Measurements from ENCODE around the gene MICB. TPM values are rescaled to one million over a fixed set of nuclear protein-coding genes. Genes with fewer than 3 reads are reported as not detected.

MICB gene
- total and polyA plus RNA-seq, 2 donors (not counting 1 experiment from before 2014, with no cell fraction given): 24.2 to 30.9 TPM

GRCh38 chr6:31541658-31542521, 43.9 kb downstream of the MICB start, which contains the start of gene DDX39B:
TSS of gene DDX39B (minus strand) at chr6:31542003. CDS start at chr6:31540532, 1,471 bp downstream.
- peaks cover 0 to 37% of the 10 kb centered on the region in 2 experiments for H3K36me3 ChIP-seq (replicated peaks in 1 of 2; ENCODE audit: control extremely low read depth in 1 of 2, control insufficient read depth in 1 of 2, extremely low read depth in 1 of 2, insufficient read depth in 2 of 2, low read length in 1 of 2)
- Mint-ChIP-seq H3K4me1 (peaks cover 50% of the 10 kb centered on the region), H3K27me3 (no peaks in the 10 kb centered on the region), H3K9me3 (ENCODE audit: insufficient read depth) (no peaks in the 10 kb centered on the region), H3K27ac (peak within 1 kb of the TSS; percentile 93), H3K4me3 (peak within 1 kb of the TSS; percentile 99)
- H3K27ac ChIP-seq (ENCODE audit: low read length in 2 of 2): peak within 1 kb of the TSS; percentile 97 to 99
- no peaks in the 10 kb centered on the region for H3K9me3 ChIP-seq (ENCODE audit: control extremely low read depth in 1 of 3, control insufficient read depth in 2 of 3, insufficient read depth in 1 of 3, low read length in 2 of 3)
- peak within 1 kb of the TSS; percentile 79 for H3K4me2 ChIP-seq (replicated peaks; ENCODE audit: low read depth, low read length, poor library complexity, severe bottlenecking)
- ATAC-seq (ENCODE audit: low read depth) (peak; percentile 72), DNase-seq (peak; percentile 97)
- H3K4me3 ChIP-seq (ENCODE audit: control extremely low read depth in 1 of 5, extremely low read depth in 1 of 5, insufficient read depth in 1 of 5, low read depth in 2 of 5, low read length in 4 of 5): peak within 1 kb of the TSS; percentile 79 to 100 (median 97)
- POLR2A ChIA-PET: interaction anchor here (0.6 to 2.8 kb wide), 22 partner anchors 9 to 1994 kb away, joined by 3 to 34 read pairs (median 4); partner anchors contain the start of genes BAG6, DXO, GPANK1 and LTB
- H3K27me3 ChIP-seq (replicated peaks in 1 of 4; ENCODE audit: control extremely low read depth in 1 of 4, control insufficient read depth in 3 of 4, insufficient read depth in 4 of 4, low read length in 3 of 4): no peaks in the 10 kb centered on the region
- H3K4me1 ChIP-seq (ENCODE audit: control insufficient read depth in 2 of 2, insufficient read depth in 2 of 2, low read length in 2 of 2): peaks cover 37 to 43% of the 10 kb centered on the region in 2 donors
- intact Hi-C loops (cut with micrococcal nuclease): loop anchor here (1.0 to 5.0 kb wide), 7 partner anchors 44 to 417 kb away; partner anchors contain the start of genes CLIC1, MICB, PRRC2A and SKIC2
- H2AFZ ChIP-seq (ENCODE audit: insufficient read depth, low read depth, low read length, poor library complexity, severe bottlenecking): peak within 1 kb of the TSS; percentile 79
- TF ChIP-seq CTCF (IDR thresholded peaks at IDR 0.05): no peak
- no peak for TF ChIP-seq EZH2 (IDR thresholded peaks at IDR 0.05; ENCODE audit: borderline replicate concordance, insufficient read depth, low read depth, low read length, poor library complexity, severe bottlenecking)
- H3K9ac ChIP-seq (ENCODE audit: low read length): peak within 1 kb of the TSS; percentile 93
- CTCF ChIA-PET: interaction anchor here (0.6 to 3.5 kb wide), 19 partner anchors 9 to 289 kb away, joined by 3 to 33 read pairs (median 5); partner anchors contain the start of genes LST1, LTB, MCCD1 and MICB
- under 1% methylated on average over 40 of the region's 43 CpGs for WGBS (ENCODE audit: insufficient coverage)
- H3K79me2 ChIP-seq (ENCODE audit: control insufficient read depth, insufficient read depth, low read length): peaks cover 43% of the 10 kb centered on the region
- H4K20me1 ChIP-seq (ENCODE audit: control insufficient read depth, insufficient read depth, low read length, poor library complexity, severe bottlenecking): peaks cover 35% of the 10 kb centered on the region
